Activated CD8-positive, alpha-beta T cell treated with anti-CD3 and anti-CD28 coated beads, Interleukin-2, amount 10 ng/mL, durations not matched to agents 7 days and 5 days (primary cell): Measurements from ENCODE around the gene SMOC2. TPM values are rescaled to one million over a fixed set of nuclear protein-coding genes. Genes with fewer than 3 reads are reported as not detected.
"Not testable (repeated sequence)": the region's sequence is repeated elsewhere in the genome, so short reads cannot be mapped to it uniquely, and the experiment has no call there.

Source experiments
- ATAC-seq: fragments of 150-1000 bp; cut with Tn5 transposase; one replicate; pipeline ENCODE4 v1.10.0; 2021; ENCODE audit warnings: moderate library complexity
- CTCF ChIA-PET: fragments of 350-600 bp; sonication (Branson Sonifier 250); formaldehyde crosslinking; loops from one replicate; lab custom pipeline; 2021; ENCODE audit warnings: antibody characterized with exemption; lab: Charles Lee
- POLR2A ChIA-PET: fragments of 350-600 bp; sonication (Branson Sonifier 250); formaldehyde crosslinking; loops from one replicate; lab custom pipeline; 2021; ENCODE audit warnings: antibody characterized with exemption; lab: Charles Lee
- DNase-seq: peaks from one replicate; pipeline ENCODE4 v3.0.0-alpha.2; 2020
- H3K27ac Mint-ChIP-seq: one replicate; pipeline ENCODE4 v1.8.0; 2021; ENCODE audit warnings: mild to moderate bottlenecking, mixed read lengths
- H3K27me3 Mint-ChIP-seq: one replicate; pipeline ENCODE4 v1.8.0; 2021; ENCODE audit warnings: low read depth, mixed read lengths
- H3K36me3 Mint-ChIP-seq: one replicate; pipeline ENCODE4 v1.8.0; 2021; ENCODE audit warnings: low read depth, mixed read lengths
- H3K4me1 Mint-ChIP-seq: one replicate; pipeline ENCODE4 v1.8.0; 2021; ENCODE audit warnings: low read depth, mixed read lengths
- H3K4me3 Mint-ChIP-seq: one replicate; pipeline ENCODE4 v1.8.0; 2021; ENCODE audit warnings: mild to moderate bottlenecking, mixed read lengths
- H3K9me3 Mint-ChIP-seq: one replicate; pipeline ENCODE4 v1.8.0; 2022; ENCODE audit warnings: mixed read lengths; ENCODE audit not compliant: insufficient read depth
- total RNA-seq, 2 experiments: library from RNA; stranded (reverse); gene quantifications; one replicate each; pipeline ENCODE4 v1.2.3, GENCODE V29; 2021

The SMOC2 gene
- total RNA-seq, 2 experiments from 2014 or later, result not detected

GRCh38 chr6:168608113-168608400 lies 167.1 kb downstream of the SMOC2 start:
- no peaks in the 10 kb centered on the region for H3K4me1 Mint-ChIP-seq
- ChIA-PET POLR2A (no interaction called here), CTCF (no interaction called here)
- no peaks in the 10 kb centered on the region for H3K9me3 Mint-ChIP-seq
- no peak overlapping the region for H3K27ac Mint-ChIP-seq
- H3K4me3 Mint-ChIP-seq, result no peak overlapping the region
- no peak for ATAC-seq
- DNase-seq, result no peak
- no peaks in the 10 kb centered on the region for H3K27me3 Mint-ChIP-seq
- H3K36me3 Mint-ChIP-seq, result no peaks in the 10 kb centered on the region

GRCh38 chr6:168609026-168609685 lies 168.2 kb downstream of the SMOC2 start:
- Mint-ChIP-seq H3K4me3 (no peak overlapping the region), H3K27me3 (no peaks in the 10 kb centered on the region), H3K9me3 (no peaks in the 10 kb centered on the region), H3K36me3 (no peaks in the 10 kb centered on the region), H3K27ac (no peak overlapping the region), H3K4me1 (no peaks in the 10 kb centered on the region)
- ATAC-seq, result no peak
- no peak for DNase-seq
- ChIA-PET CTCF (no interaction called here), POLR2A (no interaction called here)

DNA sequence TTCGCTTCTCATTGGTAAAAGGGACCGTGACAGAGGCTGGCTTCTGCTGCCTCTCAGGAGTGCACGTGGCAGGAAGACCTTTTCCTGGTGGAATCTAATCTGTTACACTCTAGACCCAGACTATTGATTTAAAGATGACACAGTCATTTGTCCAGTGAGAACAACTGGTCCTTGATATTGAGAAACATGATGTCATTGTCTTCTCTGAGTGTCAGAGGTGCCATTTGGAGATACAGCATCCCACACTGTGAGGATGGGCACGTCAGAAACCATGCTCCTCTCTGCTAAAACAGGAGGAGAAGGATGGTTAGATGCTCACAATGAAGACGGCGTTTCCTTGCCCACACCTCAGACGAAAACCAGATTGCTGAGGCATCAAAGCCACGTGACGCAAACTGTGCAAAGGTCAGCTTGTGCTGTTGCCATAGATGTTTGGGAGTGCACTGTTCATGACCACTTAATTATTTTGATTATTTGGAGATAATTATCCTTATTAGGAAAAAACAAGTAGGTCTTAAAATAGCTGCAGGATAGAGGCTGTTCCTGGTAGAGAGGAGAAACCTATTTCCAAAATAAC lies 169.0 kb downstream of the SMOC2 start:
- ATAC-seq (no peak), DNase-seq (no peak)
- no peak overlapping the region for H3K27ac Mint-ChIP-seq
- no peak overlapping the region for H3K4me3 Mint-ChIP-seq
- CTCF ChIA-PET, result no interaction called here
- no peaks in the 10 kb centered on the region for H3K9me3 Mint-ChIP-seq
- H3K27me3 Mint-ChIP-seq, result no peaks in the 10 kb centered on the region
- no peaks in the 10 kb centered on the region for H3K36me3 Mint-ChIP-seq
- POLR2A ChIA-PET, result no interaction called here
- no peaks in the 10 kb centered on the region for H3K4me1 Mint-ChIP-seq

GRCh38 chr6:168610966-168611365 lies 170.0 kb downstream of the SMOC2 start:
- H3K36me3 Mint-ChIP-seq, H3K27me3 Mint-ChIP-seq, CTCF ChIA-PET, H3K27ac Mint-ChIP-seq, ATAC-seq, H3K4me1 Mint-ChIP-seq, POLR2A ChIA-PET, H3K4me3 Mint-ChIP-seq, H3K9me3 Mint-ChIP-seq, DNase-seq: not testable (repeated sequence)

GRCh38 chr6:168611691-168612090 lies 170.7 kb downstream of the SMOC2 start:
- no peak for DNase-seq
- Mint-ChIP-seq H3K4me1 (no peaks in the 10 kb centered on the region), H3K27ac (no peak overlapping the region), H3K9me3 (peaks cover 11% of the 10 kb centered on the region), H3K4me3 (no peak overlapping the region), H3K36me3 (no peaks in the 10 kb centered on the region), H3K27me3 (no peaks in the 10 kb centered on the region)
- ChIA-PET CTCF (no interaction called here), POLR2A (no interaction called here)
- no peak for ATAC-seq

GRCh38 chr6:168612586-168612985 lies 171.6 kb downstream of the SMOC2 start:
- DNase-seq (no peak), ATAC-seq (no peak)
- Mint-ChIP-seq H3K27ac (no peak overlapping the region), H3K4me3 (no peak overlapping the region), H3K9me3 (peaks cover 19% of the 10 kb centered on the region), H3K4me1 (no peaks in the 10 kb centered on the region), H3K27me3 (no peaks in the 10 kb centered on the region), H3K36me3 (no peaks in the 10 kb centered on the region)
- CTCF ChIA-PET, result no interaction called here
- POLR2A ChIA-PET, result no interaction called here

GRCh38 chr6:168615837-168616236 lies 174.9 kb downstream of the SMOC2 start:
- POLR2A ChIA-PET, result no interaction called here
- Mint-ChIP-seq H3K4me1 (peaks cover 10% of the 10 kb centered on the region), H3K36me3 (no peaks in the 10 kb centered on the region), H3K4me3 (no peak overlapping the region), H3K27ac (no peak overlapping the region), H3K27me3 (no peaks in the 10 kb centered on the region), H3K9me3 (peaks cover 19% of the 10 kb centered on the region)
- ATAC-seq (no peak), DNase-seq (no peak)
- CTCF ChIA-PET, result no interaction called here

DNA sequence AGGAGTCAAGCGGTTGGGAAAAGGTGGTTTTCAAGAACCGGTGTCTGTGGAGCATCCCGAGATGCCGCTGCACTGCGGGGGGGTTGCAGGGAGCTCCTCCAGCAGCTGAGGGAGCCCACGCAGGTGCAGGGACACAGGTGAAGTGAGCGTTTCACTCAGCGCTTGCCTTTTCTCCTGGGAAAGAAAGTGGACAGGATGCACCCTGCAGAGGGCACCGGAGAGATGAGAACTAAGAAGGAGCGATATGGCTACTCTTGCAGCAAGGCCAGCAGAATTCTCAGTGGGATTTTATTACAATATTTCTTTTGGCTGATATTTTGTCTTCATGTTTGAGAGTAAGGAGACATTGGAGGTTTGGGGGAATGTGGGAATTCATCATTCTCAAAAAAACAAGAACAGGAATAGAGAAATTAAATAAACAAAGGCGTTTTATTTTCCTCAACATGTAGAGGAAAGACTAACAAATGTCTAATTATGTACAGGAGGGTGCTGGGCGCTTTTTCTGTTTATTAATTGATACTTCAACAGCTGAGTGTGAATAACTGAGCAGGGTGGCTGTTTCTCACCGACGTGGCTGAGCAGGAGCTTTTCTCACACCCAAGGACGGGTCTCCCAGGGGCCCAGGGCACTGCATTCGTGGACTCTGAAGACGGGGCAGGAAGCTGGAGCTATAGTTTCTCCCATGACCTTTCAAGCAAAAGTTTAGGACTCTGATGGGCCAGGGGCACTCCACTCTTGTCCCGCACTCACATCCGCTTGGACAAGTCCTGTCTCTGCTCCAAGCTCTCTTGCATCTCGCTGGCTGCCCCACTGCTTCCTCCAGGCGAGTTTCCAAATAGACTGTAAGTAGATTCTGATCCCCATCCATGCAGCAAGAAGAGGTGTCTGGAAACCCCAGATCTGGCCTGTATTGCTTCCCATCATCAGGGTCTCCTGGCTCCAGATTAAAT lies 176.1 kb downstream of the SMOC2 start:
- no peak for ATAC-seq
- DNase-seq, result no peak
- H3K4me1 Mint-ChIP-seq, result peaks cover 10% of the 10 kb centered on the region
- H3K36me3 Mint-ChIP-seq, result no peaks in the 10 kb centered on the region
- ChIA-PET CTCF (no interaction called here), POLR2A (no interaction called here)
- H3K27me3 Mint-ChIP-seq, result no peaks in the 10 kb centered on the region
- peaks cover 26% of the 10 kb centered on the region for H3K9me3 Mint-ChIP-seq
- no peak overlapping the region for H3K27ac Mint-ChIP-seq
- no peak overlapping the region for H3K4me3 Mint-ChIP-seq

DNA sequence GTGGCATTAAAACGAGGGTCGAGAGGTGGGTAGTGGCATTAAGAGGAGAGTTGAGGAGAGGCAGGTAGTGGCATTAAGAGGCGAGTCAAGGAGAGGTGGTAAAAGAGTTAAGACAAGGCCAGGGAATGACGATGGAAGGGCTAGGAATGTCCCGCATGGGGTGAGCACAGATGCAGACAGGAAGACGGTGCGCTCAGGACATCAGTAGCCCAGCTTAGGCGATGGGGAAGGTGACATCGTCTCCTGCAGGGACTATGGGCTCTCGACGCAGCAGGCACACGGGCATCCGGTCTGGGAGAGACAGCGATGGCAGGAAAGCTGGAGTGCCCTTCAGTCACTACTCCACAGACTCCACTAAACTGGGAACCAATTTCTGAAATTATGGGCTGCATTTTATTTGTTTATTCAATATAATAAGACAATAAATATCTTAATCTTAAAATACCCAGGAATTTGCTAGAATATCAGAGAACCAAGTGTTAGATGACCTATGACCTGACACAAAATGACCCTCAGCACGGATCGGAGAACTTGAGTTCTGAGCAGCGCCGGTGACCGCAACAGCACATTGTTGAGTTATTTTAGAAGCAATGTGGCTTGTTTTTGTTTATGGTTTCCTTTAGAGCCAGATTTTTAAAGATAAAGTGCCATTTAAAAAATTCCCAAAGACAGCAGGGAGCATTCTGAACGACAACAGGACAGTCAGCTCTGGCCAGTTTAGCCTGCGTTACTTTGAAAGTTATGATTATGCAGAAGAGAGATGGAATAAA lies 177.7 kb downstream of the SMOC2 start:
- H3K9me3 Mint-ChIP-seq, result peaks cover 26% of the 10 kb centered on the region
- CTCF ChIA-PET, result no interaction called here
- POLR2A ChIA-PET, result no interaction called here

GRCh38 chr6:168619560-168620314 lies 178.8 kb downstream of the SMOC2 start:
- no peak for ATAC-seq
- Mint-ChIP-seq H3K4me1 (peaks cover 10% of the 10 kb centered on the region), H3K4me3 (no peak overlapping the region), H3K36me3 (no peaks in the 10 kb centered on the region), H3K27me3 (no peaks in the 10 kb centered on the region), H3K9me3 (peaks cover 26% of the 10 kb centered on the region), H3K27ac (no peak overlapping the region)
- no peak for DNase-seq
- ChIA-PET POLR2A (no interaction called here), CTCF (no interaction called here)

More for the DNA sequence above, 177.7 kb downstream of the SMOC2 start:
- H3K4me1 Mint-ChIP-seq, result peaks cover 10% of the 10 kb centered on the region
- no peaks in the 10 kb centered on the region for H3K36me3 Mint-ChIP-seq
- no peaks in the 10 kb centered on the region for H3K27me3 Mint-ChIP-seq
- no peak overlapping the region for H3K27ac Mint-ChIP-seq
- H3K4me3 Mint-ChIP-seq, result no peak overlapping the region
- ATAC-seq (no peak), DNase-seq (no peak)

GRCh38 chr6:168620578-168620977 lies 179.6 kb downstream of the SMOC2 start:
- H3K4me1 Mint-ChIP-seq, result peaks cover 10% of the 10 kb centered on the region
- ATAC-seq (no peak), DNase-seq (no peak)
- no peak overlapping the region for H3K4me3 Mint-ChIP-seq
- H3K27ac Mint-ChIP-seq, result no peak overlapping the region
- H3K36me3 Mint-ChIP-seq, result no peaks in the 10 kb centered on the region
- no peaks in the 10 kb centered on the region for H3K27me3 Mint-ChIP-seq
- CTCF ChIA-PET, result no interaction called here
- POLR2A ChIA-PET, result no interaction called here
- H3K9me3 Mint-ChIP-seq, result peaks cover 25% of the 10 kb centered on the region
